ENCODE data around the gene MIGA2.

DNA sequence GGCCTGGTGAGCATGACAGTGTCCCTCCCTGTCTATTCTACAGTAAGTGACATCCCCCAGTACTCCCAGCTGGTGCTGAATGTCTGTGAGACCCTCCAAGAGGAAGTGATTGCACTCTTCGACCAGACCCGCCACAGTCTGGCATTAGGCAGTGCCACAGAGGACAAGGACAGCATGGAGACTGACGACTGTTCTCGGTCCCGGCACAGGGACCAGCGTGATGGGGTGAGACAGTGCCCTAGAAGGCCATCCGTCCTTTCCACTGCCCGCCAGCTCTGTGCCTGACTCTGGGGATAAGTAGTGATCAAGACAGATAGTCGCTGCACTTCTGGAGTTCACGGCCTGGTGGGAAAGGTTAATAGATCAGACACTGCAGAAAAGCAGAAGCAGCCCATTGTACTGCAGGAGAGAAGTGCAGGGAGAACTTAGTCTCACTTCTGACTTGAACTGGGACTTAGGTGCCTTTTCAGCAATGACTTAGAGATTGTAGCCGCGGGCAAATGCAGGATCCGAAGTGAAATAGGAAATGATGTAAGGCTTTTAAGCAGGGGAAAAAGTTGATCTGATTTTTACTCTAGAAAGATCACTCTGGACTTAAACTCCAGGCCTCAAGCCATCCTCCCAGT lies 36.7 kb upstream of the MIGA2 start:
- TF ChIP-seq, protein P1, sequence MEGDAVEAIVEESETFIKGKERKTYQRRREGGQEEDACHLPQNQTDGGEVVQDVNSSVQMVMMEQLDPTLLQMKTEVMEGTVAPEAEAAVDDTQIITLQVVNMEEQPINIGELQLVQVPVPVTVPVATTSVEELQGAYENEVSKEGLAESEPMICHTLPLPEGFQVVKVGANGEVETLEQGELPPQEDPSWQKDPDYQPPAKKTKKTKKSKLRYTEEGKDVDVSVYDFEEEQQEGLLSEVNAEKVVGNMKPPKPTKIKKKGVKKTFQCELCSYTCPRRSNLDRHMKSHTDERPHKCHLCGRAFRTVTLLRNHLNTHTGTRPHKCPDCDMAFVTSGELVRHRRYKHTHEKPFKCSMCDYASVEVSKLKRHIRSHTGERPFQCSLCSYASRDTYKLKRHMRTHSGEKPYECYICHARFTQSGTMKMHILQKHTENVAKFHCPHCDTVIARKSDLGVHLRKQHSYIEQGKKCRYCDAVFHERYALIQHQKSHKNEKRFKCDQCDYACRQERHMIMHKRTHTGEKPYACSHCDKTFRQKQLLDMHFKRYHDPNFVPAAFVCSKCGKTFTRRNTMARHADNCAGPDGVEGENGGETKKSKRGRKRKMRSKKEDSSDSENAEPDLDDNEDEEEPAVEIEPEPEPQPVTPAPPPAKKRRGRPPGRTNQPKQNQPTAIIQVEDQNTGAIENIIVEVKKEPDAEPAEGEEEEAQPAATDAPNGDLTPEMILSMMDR (conservative IDR thresholded peaks at IDR 0.05; ENCODE audit: low read length), result no peak
- TF ChIP-seq EZH2phosphoT487 (IDR thresholded peaks at IDR 0.05; ENCODE audit: borderline replicate concordance, low read depth, low read length), result no peak

Measured in OCI-LY7 (cell line).